HEK293T (cell line): Measurements from ENCODE around the gene ANKRD36.

ENCODE experiments used
- ARNT ChIP-seq: fragments of 450-650 bp; IDR thresholded peaks from 2 replicates; pipeline ENCODE4 v1.6.1; 2017; ENCODE audit warnings: mild to moderate bottlenecking
- BHLHE40 ChIP-seq: fragments of 450-650 bp; IDR thresholded peaks from 2 replicates; pipeline ENCODE4 v1.6.1; 2016; ENCODE audit warnings: mild to moderate bottlenecking, moderate library complexity, borderline replicate concordance
- CTBP1 ChIP-seq: fragments of 450-650 bp; IDR thresholded peaks from 2 replicates; pipeline ENCODE4 v1.6.1; 2016; ENCODE audit warnings: borderline replicate concordance
- FOXK2 ChIP-seq: fragments of 450-650 bp; IDR thresholded peaks from 2 replicates; pipeline ENCODE4 v1.6.1; 2016; ENCODE audit warnings: mild to moderate bottlenecking
- FOXM1 ChIP-seq: fragments of 450-650 bp; IDR thresholded peaks from 2 replicates; pipeline ENCODE4 v1.6.1; 2017; ENCODE audit warnings: mild to moderate bottlenecking, borderline replicate concordance
- HDGF ChIP-seq: fragments of 450-650 bp; IDR thresholded peaks from 2 replicates; pipeline ENCODE4 v1.6.1; 2017; ENCODE audit warnings: antibody characterized with exemption, borderline replicate concordance
- PKNOX1 ChIP-seq: fragments of 450-650 bp; IDR thresholded peaks from 2 replicates; pipeline ENCODE4 v1.6.1; 2016
- SP1 ChIP-seq: fragments of 450-650 bp; IDR thresholded peaks from 2 replicates; pipeline ENCODE4 v1.6.1; 2017
- ZNF384 ChIP-seq: fragments of 450-650 bp; IDR thresholded peaks from 2 replicates; pipeline ENCODE4 v1.6.1; 2016

GRCh38 chr2:97267411-97268074, 154.6 kb downstream of the ANKRD36 start:
- TF ChIP-seq HDGF: no peak
- no peak for TF ChIP-seq PKNOX1
- TF ChIP-seq BHLHE40: no peak
- TF ChIP-seq CTBP1: no peak
- TF ChIP-seq ZNF384: no peak
- TF ChIP-seq SP1: no peak
- no peak for TF ChIP-seq FOXK2
- no peak for TF ChIP-seq ARNT
- TF ChIP-seq FOXM1: no peak
